Thyroid gland (tissue), 4 donors: Measurements from ENCODE around the gene CAMKK1. TPM values are rescaled to one million over a fixed set of nuclear protein-coding genes. Genes with fewer than 3 reads are reported as not detected.

ENCODE experiments used
- DNase-seq, 2 donors: peaks; one replicate each; pipeline ENCODE4 v3.0.0-alpha.2; 2019
- H3K27ac ChIP-seq, 3 donors: fragments of 200-600 bp; sonication (generic); 1 replicate in 2 of 3; 2 replicates in 1 of 3; pipeline ENCODE4 v1.5.1; 2016 to 2019; ENCODE audit warnings: mild to moderate bottlenecking in 1 of 3, moderate library complexity in 1 of 3
- H3K27me3 ChIP-seq: fragments of 200-600 bp; sonication (generic); one replicate; pipeline ENCODE4 v1.5.1; 2019
- H3K36me3 ChIP-seq, 2 donors: fragments of 200-600 bp; sonication (generic); one replicate each; pipeline ENCODE4 v1.5.1; 2016 to 2019
- H3K4me1 ChIP-seq, 2 donors: fragments of 200-600 bp; sonication (generic); one replicate each; pipeline ENCODE4 v1.5.1; 2017 to 2019
- H3K4me3 ChIP-seq, 3 donors: fragments of 200-600 bp; sonication (generic); replicated peaks in 1 of 3; 1 replicate in 2 of 3; 2 replicates in 1 of 3; pipeline ENCODE4 v1.5.1; 2016; ENCODE audit warnings: mild to moderate bottlenecking in 1 of 3
- H3K9me3 ChIP-seq: fragments of 200-600 bp; sonication (generic); one replicate; pipeline ENCODE4 v1.5.1; 2017
- POLR2A ChIP-seq, 2 donors: fragments of 450-650 bp; IDR thresholded peaks; one replicate each; pipeline ENCODE4 v1.6.1; 2017; ENCODE audit warnings: antibody characterized with exemption in 2 of 2, mild to moderate bottlenecking in 2 of 2, moderate library complexity in 1 of 2
- WGBS, 2 donors: methylation state at CpG; one replicate each; pipeline ENCODE4 v1.1.5; 2017; 5-methylcytosine and 5-hydroxymethylcytosine counted together
- intact Hi-C: fragments of 100-400 bp; cut with DNase I; formaldehyde crosslinking; loops from one replicate; pipeline ENCODE4 v1.15.1; 2023
- total RNA-seq, 4 donors: library from RNA; depleted of rRNA; stranded (reverse); fragments of >200 nt; gene quantifications; one replicate each; pipeline ENCODE4 v1.2.3, GENCODE V29; 2016
- TF ChIP-seq, protein P1 (sequence below), 6 experiments: fragments of 200-600 bp in 3 of 6; fragments of 450-650 bp in 3 of 6; sonication (generic) in 3 of 6; IDR thresholded peaks; one replicate each; pipeline ENCODE4 v1.5.1; 2016 to 2019; ENCODE audit warnings: antibody characterized with exemption in 6 of 6, mild to moderate bottlenecking in 2 of 6, inconsistent platforms in 1 of 6, moderate library complexity in 1 of 6

CAMKK1 gene
- total RNA-seq, 4 donors from 2014 or later, result 5.9 to 10.1 (median 7.9) TPM

DNA sequence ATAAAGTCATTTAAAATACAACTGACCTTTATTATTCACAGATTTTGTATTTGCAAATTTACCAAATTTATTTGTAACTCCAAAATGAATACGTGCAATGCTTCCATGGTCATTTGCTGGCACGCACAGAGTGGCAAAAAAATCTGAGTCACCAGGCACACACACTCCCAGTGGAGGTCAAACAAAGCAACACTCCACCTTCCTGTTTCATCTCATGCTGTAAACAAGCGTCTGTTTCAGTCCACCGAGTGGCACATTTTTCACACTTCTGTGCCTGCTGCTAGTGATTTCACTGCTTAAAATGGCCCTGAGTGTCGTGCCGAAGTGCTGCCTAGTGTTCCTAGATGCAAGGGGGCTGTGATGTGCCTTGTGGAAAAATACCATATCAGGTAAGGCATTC lies 74.1 kb downstream of the CAMKK1 start:
- Histone ChIP-seq H3K4me3 (no peak overlapping the region), H3K9me3 (no peaks in the 10 kb centered on the region), H3K4me1 (no peaks in the 10 kb centered on the region), H3K36me3 (peaks cover 87 to 94% of the 10 kb centered on the region in 2 donors), H3K27ac (no peak overlapping the region), H3K27me3 (no peaks in the 10 kb centered on the region)
- DNase-seq, result no peak
- TF ChIP-seq POLR2A (IDR thresholded peaks at IDR 0.05), result no peak
- TF ChIP-seq, protein P1, sequence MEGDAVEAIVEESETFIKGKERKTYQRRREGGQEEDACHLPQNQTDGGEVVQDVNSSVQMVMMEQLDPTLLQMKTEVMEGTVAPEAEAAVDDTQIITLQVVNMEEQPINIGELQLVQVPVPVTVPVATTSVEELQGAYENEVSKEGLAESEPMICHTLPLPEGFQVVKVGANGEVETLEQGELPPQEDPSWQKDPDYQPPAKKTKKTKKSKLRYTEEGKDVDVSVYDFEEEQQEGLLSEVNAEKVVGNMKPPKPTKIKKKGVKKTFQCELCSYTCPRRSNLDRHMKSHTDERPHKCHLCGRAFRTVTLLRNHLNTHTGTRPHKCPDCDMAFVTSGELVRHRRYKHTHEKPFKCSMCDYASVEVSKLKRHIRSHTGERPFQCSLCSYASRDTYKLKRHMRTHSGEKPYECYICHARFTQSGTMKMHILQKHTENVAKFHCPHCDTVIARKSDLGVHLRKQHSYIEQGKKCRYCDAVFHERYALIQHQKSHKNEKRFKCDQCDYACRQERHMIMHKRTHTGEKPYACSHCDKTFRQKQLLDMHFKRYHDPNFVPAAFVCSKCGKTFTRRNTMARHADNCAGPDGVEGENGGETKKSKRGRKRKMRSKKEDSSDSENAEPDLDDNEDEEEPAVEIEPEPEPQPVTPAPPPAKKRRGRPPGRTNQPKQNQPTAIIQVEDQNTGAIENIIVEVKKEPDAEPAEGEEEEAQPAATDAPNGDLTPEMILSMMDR (IDR thresholded peaks at IDR 0.05), result no peak
- WGBS, 2 donors, result 79 to 82% methylated on average over 6 of the region's 6 CpGs
- intact Hi-C loops, result no loop called here

DNA sequence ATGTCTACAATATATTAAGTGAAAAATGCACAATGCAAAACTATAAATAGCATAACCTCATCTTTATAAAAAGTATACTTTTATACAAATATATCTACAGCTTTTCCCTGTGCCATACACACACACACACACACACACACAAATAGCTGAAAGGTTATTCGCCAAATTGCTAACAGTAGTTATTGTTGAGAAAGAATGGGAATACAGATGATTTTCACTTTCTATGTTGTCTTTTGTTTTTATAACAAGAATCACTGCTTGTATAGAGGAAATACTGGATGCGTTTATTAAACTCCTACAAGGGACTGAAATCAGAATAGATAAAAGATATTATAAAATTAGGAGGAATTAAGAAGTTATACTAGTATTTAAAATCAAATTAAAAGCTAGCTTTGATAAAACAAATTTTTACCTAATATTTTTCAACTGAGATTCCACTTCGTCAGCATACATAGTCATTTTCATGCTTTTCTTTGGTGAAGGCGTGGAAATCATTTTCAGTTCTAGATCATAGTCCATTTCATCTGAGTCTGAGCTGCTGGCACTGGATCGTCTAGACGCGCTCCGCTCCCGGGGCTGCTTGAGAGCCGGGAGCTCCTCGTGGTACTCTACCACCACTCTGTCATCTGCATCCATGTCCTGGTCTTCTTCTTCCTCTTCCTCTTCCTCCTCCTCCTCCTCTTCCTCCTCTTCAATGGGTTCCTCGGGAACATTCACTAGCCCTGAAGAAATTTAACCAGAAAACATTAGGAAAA lies 74.8 kb downstream of the CAMKK1 start:
- TF ChIP-seq, protein P1 (IDR thresholded peaks at IDR 0.05), result no peak
- TF ChIP-seq POLR2A (IDR thresholded peaks at IDR 0.05), result no peak
- WGBS, 2 donors, result 91 to 94% methylated on average over 12 of the region's 12 CpGs
- Histone ChIP-seq H3K9me3 (no peaks in the 10 kb centered on the region), H3K27me3 (no peaks in the 10 kb centered on the region), H3K4me1 (no peaks in the 10 kb centered on the region), H3K27ac (no peak overlapping the region), H3K4me3 (no peak overlapping the region), H3K36me3 (peaks cover 91 to 96% of the 10 kb centered on the region in 2 donors)
- DNase-seq, result no peak
- intact Hi-C loops, result no loop called here

DNA sequence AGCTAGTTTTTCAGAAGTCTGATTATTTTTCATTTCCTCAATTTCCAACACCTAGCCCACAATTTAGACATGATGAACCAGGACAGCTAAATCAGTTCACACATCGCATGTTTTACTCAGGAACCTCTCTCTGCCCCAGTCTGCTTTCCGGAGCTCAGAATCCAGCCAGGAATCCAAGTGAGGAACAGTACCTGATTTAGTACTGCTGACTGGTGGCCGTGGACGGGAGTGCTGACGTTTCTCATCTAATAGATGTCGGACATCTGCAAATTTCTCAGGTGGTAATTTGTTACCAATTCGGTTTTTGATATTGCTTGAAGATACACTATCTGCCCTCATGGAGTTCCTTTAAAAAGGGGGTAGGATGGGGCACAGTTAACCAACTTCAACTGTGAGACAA lies 76.9 kb downstream of the CAMKK1 start:
- H3K36me3 ChIP-seq, result peaks cover 82 to 85% of the 10 kb centered on the region in 2 donors
- intact Hi-C loops, result no loop called here
- H3K27me3 ChIP-seq, result no peaks in the 10 kb centered on the region
- WGBS, 2 donors, result 92 to 97% methylated on average over 7 of the region's 7 CpGs
- no peaks in the 10 kb centered on the region for H3K9me3 ChIP-seq
- no peak overlapping the region for H3K27ac ChIP-seq
- H3K4me3 ChIP-seq, result no peak overlapping the region
- TF ChIP-seq, protein P1 (IDR thresholded peaks at IDR 0.05), result no peak
- TF ChIP-seq POLR2A (IDR thresholded peaks at IDR 0.05), result no peak
- no peaks in the 10 kb centered on the region for H3K4me1 ChIP-seq
- no peak for DNase-seq

DNA sequence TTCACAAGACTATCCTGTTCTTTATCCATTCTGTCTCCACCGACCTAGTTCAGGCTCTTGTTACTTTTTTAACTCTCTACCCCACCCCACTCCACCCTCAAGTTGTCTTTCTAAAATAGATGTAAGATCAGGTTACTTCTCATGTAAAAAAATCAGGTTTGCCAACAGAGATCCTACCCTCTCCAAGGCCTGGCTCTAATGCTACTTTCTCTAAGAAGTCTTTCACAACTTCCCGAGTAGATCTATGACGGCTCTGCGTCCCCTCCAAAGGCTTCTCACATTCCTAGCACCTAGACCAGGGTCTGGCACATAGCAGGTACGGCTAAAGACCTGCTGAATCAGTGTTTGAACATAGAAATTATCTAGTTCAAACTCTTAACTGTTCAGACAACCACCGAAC lies 77.7 kb downstream of the CAMKK1 start:
- WGBS, 2 donors, result 84 to 85% methylated on average over 6 of the region's 6 CpGs
- no peaks in the 10 kb centered on the region for H3K27me3 ChIP-seq
- intact Hi-C loops, result no loop called here
- no peak overlapping the region for H3K4me3 ChIP-seq
- H3K9me3 ChIP-seq, result no peaks in the 10 kb centered on the region
- TF ChIP-seq, protein P1 (IDR thresholded peaks at IDR 0.05), result no peak
- no peak for TF ChIP-seq POLR2A (IDR thresholded peaks at IDR 0.05)
- DNase-seq, result no peak
- no peak overlapping the region for H3K27ac ChIP-seq
- no peaks in the 10 kb centered on the region for H3K4me1 ChIP-seq
- H3K36me3 ChIP-seq, result peaks cover 74 to 82% of the 10 kb centered on the region in 2 donors

DNA sequence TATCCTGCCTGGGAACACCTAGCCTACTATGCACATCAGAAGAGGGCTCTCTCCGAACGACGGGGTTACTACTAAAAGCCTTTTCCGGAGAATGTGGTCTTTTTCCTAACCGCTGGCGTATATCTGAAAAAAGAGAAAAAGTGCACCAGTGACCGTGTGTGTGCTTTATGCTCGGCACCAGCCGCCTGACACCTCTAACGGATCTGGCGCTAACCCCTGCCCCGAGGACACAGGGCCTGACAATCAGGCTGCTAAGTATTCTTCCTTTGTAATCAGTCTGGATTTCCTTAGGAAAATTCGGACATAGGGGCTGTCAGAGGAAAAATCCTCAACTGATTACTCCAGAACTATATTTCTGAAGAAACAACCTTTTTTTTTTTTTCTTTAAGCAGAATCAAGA lies 78.5 kb downstream of the CAMKK1 start:
- WGBS, 2 donors, result 95% methylated on average over 13 of the region's 13 CpGs
- no peak for DNase-seq
- TF ChIP-seq, protein P1 (IDR thresholded peaks at IDR 0.05), result no peak
- H3K27me3 ChIP-seq, result no peaks in the 10 kb centered on the region
- no peaks in the 10 kb centered on the region for H3K9me3 ChIP-seq
- intact Hi-C loops, result no loop called here
- no peak overlapping the region for H3K4me3 ChIP-seq
- no peak overlapping the region for H3K27ac ChIP-seq
- H3K4me1 ChIP-seq, result no peaks in the 10 kb centered on the region
- H3K36me3 ChIP-seq, result peaks cover 66 to 76% of the 10 kb centered on the region in 2 donors
